HG02610 (cell line): ENCODE results near the gene BUD23.
"Not testable (repeated sequence)": the region's sequence is repeated elsewhere in the genome, so short reads cannot be mapped to it uniquely, and the experiment has no call there.

Experiments used
- ATAC-seq: cut with Tn5 transposase; IDR thresholded peaks from one replicate; pipeline ENCODE4 v1.9.1; 2021; ENCODE audit warnings: mild to moderate bottlenecking, moderate library complexity; ENCODE audit not compliant: unreplicated experiment

Gene BUD23

GRCh38 chr7:73718438-73718881 lies 35.1 kb downstream of the BUD23 start:
- peak; percentile 2 for ATAC-seq

DNA sequence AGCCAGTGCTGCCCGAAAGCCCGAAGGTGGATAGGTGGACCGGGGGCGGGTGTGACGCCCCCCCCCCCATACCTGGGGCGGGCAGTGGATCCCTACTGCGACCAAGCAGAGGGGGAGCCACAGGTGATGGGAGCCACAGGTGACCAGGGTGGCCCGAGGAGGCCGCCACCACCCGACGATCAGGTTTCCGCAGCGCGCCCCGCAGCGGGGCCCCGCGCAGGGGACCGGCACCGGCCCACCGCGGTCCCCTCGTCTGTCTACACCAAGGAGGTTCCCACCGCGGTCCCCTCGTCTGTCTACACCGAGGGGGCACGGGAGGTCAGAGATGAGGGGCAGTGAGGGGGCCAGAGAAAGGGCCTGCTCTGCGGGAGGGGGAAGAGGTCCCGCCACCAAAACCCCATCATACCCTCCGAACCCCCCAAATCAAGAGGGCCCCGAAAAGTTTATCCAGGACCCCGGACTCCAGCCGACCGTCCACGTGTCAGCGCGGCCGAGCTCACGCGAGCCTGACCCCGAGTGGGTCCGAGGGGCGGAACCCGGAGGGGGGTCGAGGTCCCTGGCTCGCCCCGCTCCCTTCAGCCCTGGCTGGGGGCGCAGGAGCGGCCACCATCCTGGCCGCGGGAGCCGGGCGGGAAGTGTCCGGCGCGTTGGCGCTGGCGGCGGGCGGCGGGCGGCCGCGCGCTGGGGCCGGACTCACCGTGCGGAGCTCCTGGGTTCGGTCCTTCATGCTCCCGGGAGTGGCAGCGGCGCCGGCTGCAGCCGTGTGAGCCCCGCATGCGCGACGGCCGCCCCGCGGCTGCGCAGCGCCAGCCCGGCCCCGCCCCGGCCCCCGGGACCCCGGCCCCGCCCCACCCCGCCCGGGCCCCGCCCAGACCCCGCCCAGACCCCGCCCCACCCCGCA lies 35.8 kb downstream of the BUD23 start, which contains the start of gene STX1A:
Gene STX1A, minus strand, starts transcription at position 765 of the 901 bp plus-strand sequence. Its CDS starts 38 bp downstream, at position 727.
- peak; percentile 44 for ATAC-seq

GRCh38 chr7:73719806-73720169 lies 36.4 kb downstream of the BUD23 start:
- ATAC-seq = no peak

- ATAC-seq = not testable (repeated sequence)
Observed at GRCh38 chr7:73720443-73720842, 37.0 kb downstream of the BUD23 start.

DNA sequence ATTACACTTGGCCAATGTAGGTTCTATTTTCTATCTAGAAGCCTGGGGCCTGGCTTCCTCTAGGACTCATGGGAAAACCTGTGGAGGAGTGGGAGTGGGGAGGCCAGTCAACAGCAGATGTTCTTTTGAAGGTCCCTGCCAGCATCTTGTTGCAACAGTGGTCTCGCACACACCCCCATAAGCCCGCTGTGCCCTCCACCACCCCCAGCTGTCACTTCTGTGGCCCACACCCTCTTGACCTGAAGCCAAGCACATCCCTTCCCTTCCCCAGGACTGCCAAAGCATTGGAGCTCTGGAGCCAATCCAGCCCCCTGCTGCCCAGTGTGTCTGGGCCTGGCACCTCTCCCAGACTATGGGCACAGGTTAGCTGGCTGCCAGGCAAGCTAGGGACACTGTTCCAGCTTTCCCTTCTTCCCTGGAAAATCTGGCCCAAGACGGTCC lies 38.0 kb downstream of the BUD23 start:
- ATAC-seq = no peak

GRCh38 chr7:73722182-73722581 lies 38.8 kb downstream of the BUD23 start:
- ATAC-seq = not testable (repeated sequence)

GRCh38 chr7:73722785-73723184 lies 39.4 kb downstream of the BUD23 start:
- no peak for ATAC-seq

- ATAC-seq = no peak
Observed at GRCh38 chr7:73723813-73724212, 40.4 kb downstream of the BUD23 start.

GRCh38 chr7:73726083-73726466 lies 42.7 kb downstream of the BUD23 start:
- ATAC-seq = no peak

DNA sequence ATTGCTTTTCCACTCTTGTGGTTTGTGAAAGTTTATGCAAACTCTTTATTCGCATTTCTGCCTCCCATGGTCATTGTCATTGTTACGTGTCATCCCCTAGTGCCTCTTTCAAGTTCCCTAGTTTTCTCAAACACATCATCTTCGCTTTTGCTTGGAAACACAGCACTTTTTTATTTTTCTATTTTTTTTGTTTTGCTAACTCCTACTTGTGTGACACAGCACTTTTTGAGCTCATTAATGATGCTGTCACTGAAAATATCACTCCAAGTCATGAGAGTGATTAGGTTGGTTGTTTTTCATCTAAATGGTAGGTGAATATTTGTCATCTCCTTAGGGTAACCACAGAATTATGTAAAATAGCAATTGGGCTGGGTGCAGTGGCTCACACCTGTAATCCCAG lies 44.6 kb downstream of the BUD23 start:
- no peak for ATAC-seq

DNA sequence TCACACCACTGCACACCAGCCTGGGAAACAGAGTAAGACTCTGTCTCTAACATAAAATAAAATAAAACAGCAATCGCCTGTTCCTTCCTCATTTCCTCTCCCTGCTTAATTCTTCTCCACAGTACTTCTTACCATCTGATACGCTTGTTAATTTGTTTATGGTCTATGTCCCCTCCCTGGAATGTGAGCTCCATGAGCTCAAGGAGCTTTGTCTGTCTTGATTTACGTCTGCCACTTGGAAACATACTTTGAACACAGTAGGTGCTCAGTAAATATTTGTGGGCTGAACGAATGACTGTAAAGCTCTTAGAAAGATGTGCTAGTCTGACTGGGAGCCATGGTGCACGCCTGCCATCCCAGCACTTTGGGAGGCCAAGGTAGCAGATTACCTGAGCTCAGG lies 45.2 kb downstream of the BUD23 start:
- no peak for ATAC-seq

DNA sequence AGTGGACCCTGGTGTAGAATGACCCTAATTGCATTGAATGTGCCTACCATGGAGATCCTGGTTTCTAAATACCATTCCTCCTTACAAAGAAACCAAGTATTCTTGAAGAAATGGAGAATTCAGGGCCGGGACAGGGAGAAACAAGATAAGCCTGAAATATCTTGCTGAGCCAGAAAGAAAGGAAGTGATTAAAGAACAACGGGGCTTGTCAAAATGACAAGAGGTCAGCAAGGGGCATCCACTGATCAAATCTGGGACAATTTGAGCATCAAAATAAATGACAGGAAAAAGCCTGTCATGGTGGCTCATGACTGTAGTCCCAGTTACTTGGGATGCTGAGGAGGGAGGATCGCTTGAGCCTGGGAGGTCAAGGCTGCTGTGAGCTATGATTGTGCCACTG lies 47.1 kb downstream of the BUD23 start:
- no peak for ATAC-seq

DNA sequence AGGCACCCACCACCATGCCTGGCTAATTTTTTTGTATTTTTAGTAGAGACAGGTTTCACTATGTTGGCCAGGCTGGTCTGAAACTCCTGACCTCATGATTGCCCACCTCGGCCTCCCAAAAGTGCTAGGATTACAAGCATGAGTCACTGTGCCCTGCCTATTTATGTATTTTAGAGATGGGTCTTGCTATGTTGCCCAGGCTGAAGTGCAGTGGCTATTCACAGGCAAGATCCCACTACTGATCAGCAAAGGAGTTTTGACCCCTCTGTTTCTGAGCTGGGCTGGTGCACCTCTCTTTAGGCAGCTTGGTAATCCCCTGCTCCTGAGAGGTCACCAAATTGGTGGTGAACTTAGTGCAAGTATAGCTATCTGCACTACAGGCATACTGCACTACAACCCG lies 49.0 kb downstream of the BUD23 start:
- no peak for ATAC-seq

- ATAC-seq = peak; percentile 54
Observed at GRCh38 chr7:73734619-73735527, 51.5 kb downstream of the BUD23 start.

DNA sequence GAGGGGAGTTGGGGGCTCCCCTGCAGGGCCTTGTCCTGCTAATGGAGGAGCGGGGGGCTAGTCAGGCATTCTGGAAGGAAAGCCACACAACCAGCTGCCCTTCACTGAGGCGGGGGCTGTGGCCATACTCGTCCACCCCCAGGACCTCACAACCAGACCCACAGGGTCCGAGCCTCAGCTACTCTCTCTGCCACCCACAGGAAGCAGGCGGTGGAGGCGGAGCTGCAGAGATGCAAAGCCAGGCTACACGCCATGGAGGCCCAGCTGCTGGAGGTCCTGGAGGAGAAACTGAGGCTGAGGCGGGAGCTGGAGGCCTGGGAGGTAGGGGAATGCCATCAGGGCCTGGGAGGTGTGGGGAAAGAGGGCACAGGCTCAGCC lies 52.1 kb downstream of the BUD23 start:
- no peak for ATAC-seq

DNA sequence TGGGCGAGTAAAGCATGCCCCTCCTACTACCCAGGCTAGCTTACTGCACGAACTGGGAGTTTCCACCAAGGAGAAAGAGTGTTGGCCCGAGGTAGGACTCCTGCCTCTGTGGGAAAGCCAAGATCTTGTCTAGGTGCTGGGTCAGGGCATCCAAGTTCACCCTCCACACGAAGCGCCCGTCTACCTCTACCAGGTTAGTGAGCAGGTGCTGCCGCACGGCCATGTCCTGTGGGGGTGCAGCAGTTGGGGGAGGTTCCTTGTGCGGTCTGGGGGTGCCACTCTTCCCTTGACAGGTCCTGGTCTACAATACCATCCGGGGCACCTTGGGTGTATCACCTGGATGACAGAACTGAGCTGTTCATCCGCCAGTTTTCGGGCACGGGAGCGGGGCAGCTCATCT lies 53.5 kb downstream of the BUD23 start:
- ATAC-seq = no peak

GRCh38 chr7:73737491-73738219 lies 54.3 kb downstream of the BUD23 start:
- no peak for ATAC-seq

- peak; percentile 8 for ATAC-seq
Observed at GRCh38 chr7:73738220-73738611, 54.8 kb downstream of the BUD23 start.

- ATAC-seq = peak; percentile 89
Observed at GRCh38 chr7:73738612-73739386, 55.4 kb downstream of the BUD23 start, which contains the start of gene ABHD11. Gene ABHD11, minus strand, starts transcription at chr7:73738802. Its CDS starts 32 bp downstream, at chr7:73738770.

- ATAC-seq = no peak
Observed at GRCh38 chr7:73739387-73739767, 56.0 kb downstream of the BUD23 start.
